ENCODE measurements around the gene LPGAT1.

Gene LPGAT1

GRCh38 chr1:211833174-211833820 lies 2.7 kb upstream of the LPGAT1 start:
- TF ChIP-seq ZFX (IDR thresholded peaks at IDR 0.05; ENCODE audit: borderline replicate concordance) (no peak), CTCF (IDR thresholded peaks at IDR 0.05) (no peak)
- H3K27ac ChIP-seq = no peak overlapping the region

- H3K27ac ChIP-seq = no peak overlapping the region
- no peak for TF ChIP-seq CTCF (IDR thresholded peaks at IDR 0.05)
- no peak for TF ChIP-seq ZFX (IDR thresholded peaks at IDR 0.05; ENCODE audit: borderline replicate concordance)
Observed at GRCh38 chr1:211832661-211833060, 2.1 kb upstream of the LPGAT1 start.

- no peak overlapping the region for H3K27ac ChIP-seq
- TF ChIP-seq CTCF (IDR thresholded peaks at IDR 0.05) = no peak
- TF ChIP-seq ZFX (IDR thresholded peaks at IDR 0.05; ENCODE audit: borderline replicate concordance) = no peak
Observed at GRCh38 chr1:211831558-211832323, 1.2 kb upstream of the LPGAT1 start.

- peak overlapping the region; percentile 54 for H3K27ac ChIP-seq
- TF ChIP-seq CTCF (IDR thresholded peaks at IDR 0.05) (no peak), ZFX (IDR thresholded peaks at IDR 0.05; ENCODE audit: borderline replicate concordance) (no peak)
Observed at GRCh38 chr1:211830055-211830327, 572 bp downstream of the LPGAT1 start.

GRCh38 chr1:211829343-211830054 lies 1.1 kb downstream of the LPGAT1 start:
- TF ChIP-seq CTCF (IDR thresholded peaks at IDR 0.05) = no peak
- no peak for TF ChIP-seq ZFX (IDR thresholded peaks at IDR 0.05; ENCODE audit: borderline replicate concordance)
- H3K27ac ChIP-seq = peak overlapping the region; percentile 54

GRCh38 chr1:211828584-211829342 lies 1.8 kb downstream of the LPGAT1 start:
- no peak overlapping the region for H3K27ac ChIP-seq
- TF ChIP-seq ZFX (IDR thresholded peaks at IDR 0.05; ENCODE audit: borderline replicate concordance) = no peak
- no peak for TF ChIP-seq CTCF (IDR thresholded peaks at IDR 0.05)
